HepG2 (cell line): Measurements from ENCODE around the gene SOX8. TPM values are rescaled to one million over a fixed set of nuclear protein-coding genes. Genes with fewer than 3 reads are reported as not detected.
A peak's percentile ranks its signal among the peaks of the same experiment; 100 is the strongest.

Experiments
- CBFB ChIP-seq: sonication (generic); formaldehyde crosslinking; IDR thresholded peaks from 2 replicates; pipeline ENCODE4 v1.4.0; 2020; ENCODE audit warnings: missing genetic modification reagents
- FOSL1 ChIP-seq: sonication (generic); formaldehyde crosslinking; IDR thresholded peaks from 2 replicates; pipeline ENCODE4 v1.9.0; 2021; ENCODE audit warnings: missing genetic modification reagents, borderline replicate concordance
- NFE2L1 ChIP-seq: sonication (generic); formaldehyde crosslinking; IDR thresholded peaks from 2 replicates; pipeline ENCODE4 v1.4.0; 2020; ENCODE audit warnings: missing genetic modification reagents, mild to moderate bottlenecking, borderline replicate concordance
- PAF1 ChIP-seq: IDR thresholded peaks from 2 replicates; pipeline ENCODE4 v1.6.1; 2016; ENCODE audit warnings: missing genetic modification reagents, missing compliant biosample characterization
- SMYD3 ChIP-seq: sonication (generic); formaldehyde crosslinking; IDR thresholded peaks from 2 replicates; pipeline ENCODE4 v1.8.1; 2023; ENCODE audit warnings: mild to moderate bottlenecking, missing genetic modification reagents
- TERF1 ChIP-seq: sonication (generic); formaldehyde crosslinking; IDR thresholded peaks from 2 replicates; pipeline ENCODE4 v1.8.0; 2022; ENCODE audit warnings: mild to moderate bottlenecking, missing genetic modification reagents, moderate library complexity
- UBTF ChIP-seq: sonication (generic); formaldehyde crosslinking; IDR thresholded peaks from 2 replicates; pipeline ENCODE4 v1.4.0; 2020; ENCODE audit warnings: mild to moderate bottlenecking, missing genetic modification reagents
- ZBTB33 ChIP-seq: sonication (generic); formaldehyde crosslinking; IDR thresholded peaks from 2 replicates; pipeline ENCODE4 v1.4.0; 2020; ENCODE audit warnings: missing genetic modification reagents
- ZBTB38 ChIP-seq: sonication (generic); formaldehyde crosslinking; IDR thresholded peaks from 2 replicates; pipeline ENCODE4 v1.5.1; 2020; ENCODE audit warnings: mild to moderate bottlenecking, missing genetic modification reagents
- ZNF772 ChIP-seq: sonication (generic); formaldehyde crosslinking; IDR thresholded peaks from 2 replicates; pipeline ENCODE4 v1.5.0; 2020; ENCODE audit warnings: mild to moderate bottlenecking, missing genetic modification reagents
- ZSCAN21 ChIP-seq: sonication (generic); formaldehyde crosslinking; IDR thresholded peaks from 2 replicates; pipeline ENCODE4 v1.8.0; 2022; ENCODE audit warnings: mild to moderate bottlenecking, missing genetic modification reagents, moderate library complexity, borderline replicate concordance
- polyA plus RNA-seq, 8 experiments: library from polyadenylated mRNA; depleted of rRNA in 3 of 8; stranded (reverse) in 7 of 8; unstranded in 1 of 8; fragments of >200 nt; fragmentation: Illumina TruSeq in 4 of 8; extraction: Trizol in 4 of 8; gene quantifications; 2 replicates each; pipeline versions ENCODE4 v1.2.1 to v1.2.3, GENCODE V29; 2011 to 2016; ENCODE audit warnings: low read depth in 4 of 8, missing spikeins in 1 of 8, mixed read lengths in 1 of 8; ENCODE audit not compliant: insufficient read depth in 1 of 8
- total RNA-seq, 5 experiments: library from RNA; depleted of rRNA; stranded (reverse); fragments of >200 nt; fragmentation: Illumina TruSeq; extraction: Trizol; gene quantifications; 2 replicates each; pipeline ENCODE4 v1.2.3, GENCODE V29; 2016; ENCODE audit warnings: low read depth in 1 of 5
- TF ChIP-seq, protein P1 (sequence below): sonication (generic); formaldehyde crosslinking; IDR thresholded peaks from 2 replicates; pipeline ENCODE4 v1.5.0; 2020; ENCODE audit warnings: missing genetic modification reagents
- TF ChIP-seq, protein P2 (sequence below), 2 experiments: sonication (generic) in 1 of 2; formaldehyde crosslinking in 1 of 2; IDR thresholded peaks; 2 replicates each; pipeline versions ENCODE4 v1.6.1 to v1.9.0; 2014 to 2022; ENCODE audit warnings: antibody characterized with exemption in 1 of 2, borderline replicate concordance in 1 of 2, inconsistent platforms in 1 of 2, low read depth in 1 of 2, missing genetic modification reagents in 1 of 2

Gene SOX8
- total and polyA plus RNA-seq, 2 of the 13 experiments (the other 11 are each of a cell fraction or from before 2014, with no cell fraction given) = 0.20 to 0.28 TPM

DNA sequence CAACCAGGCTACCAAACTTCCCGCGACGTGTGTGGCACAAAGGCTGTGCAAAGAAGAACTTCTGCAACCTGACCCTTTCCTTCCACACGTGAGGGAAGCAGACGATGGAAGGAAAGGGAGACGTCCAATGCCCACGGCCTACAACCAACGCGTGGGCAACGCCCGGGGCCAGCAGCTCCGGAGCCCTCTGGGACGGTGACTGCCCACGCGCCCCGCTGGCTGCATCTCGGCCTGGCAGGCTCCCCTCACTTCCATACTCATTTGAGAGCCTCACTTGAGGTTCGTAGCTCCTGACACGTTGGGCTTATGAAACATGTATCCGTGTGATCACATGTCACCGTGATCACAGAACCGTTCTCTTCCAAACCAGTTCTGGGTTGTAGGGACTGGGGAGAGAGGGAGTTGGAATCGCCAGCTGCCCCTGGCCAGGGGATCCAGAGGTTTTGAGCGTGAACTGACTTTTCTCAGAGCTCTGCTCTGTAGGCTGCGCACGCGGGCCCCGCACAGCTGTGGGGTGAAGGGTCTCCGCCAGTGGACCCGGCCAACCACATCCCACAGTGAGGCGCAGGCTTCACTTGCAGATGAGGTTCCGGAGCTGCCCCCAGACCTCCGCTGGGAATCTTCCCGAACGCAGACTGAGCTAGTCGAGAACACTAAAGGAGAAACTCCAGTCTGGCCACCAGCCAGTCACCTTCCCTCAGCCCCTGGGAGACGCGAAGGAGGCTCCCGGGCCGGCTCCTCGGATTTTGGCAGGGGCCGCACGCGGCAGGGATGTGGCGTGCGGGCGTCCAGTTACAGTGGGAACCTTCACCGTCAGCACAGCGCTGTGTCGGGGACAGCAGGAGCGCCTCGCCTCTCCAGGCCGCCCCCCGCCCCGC is 11.8 kb upstream of the SOX8 start (continued):
- TF ChIP-seq, protein P1, sequence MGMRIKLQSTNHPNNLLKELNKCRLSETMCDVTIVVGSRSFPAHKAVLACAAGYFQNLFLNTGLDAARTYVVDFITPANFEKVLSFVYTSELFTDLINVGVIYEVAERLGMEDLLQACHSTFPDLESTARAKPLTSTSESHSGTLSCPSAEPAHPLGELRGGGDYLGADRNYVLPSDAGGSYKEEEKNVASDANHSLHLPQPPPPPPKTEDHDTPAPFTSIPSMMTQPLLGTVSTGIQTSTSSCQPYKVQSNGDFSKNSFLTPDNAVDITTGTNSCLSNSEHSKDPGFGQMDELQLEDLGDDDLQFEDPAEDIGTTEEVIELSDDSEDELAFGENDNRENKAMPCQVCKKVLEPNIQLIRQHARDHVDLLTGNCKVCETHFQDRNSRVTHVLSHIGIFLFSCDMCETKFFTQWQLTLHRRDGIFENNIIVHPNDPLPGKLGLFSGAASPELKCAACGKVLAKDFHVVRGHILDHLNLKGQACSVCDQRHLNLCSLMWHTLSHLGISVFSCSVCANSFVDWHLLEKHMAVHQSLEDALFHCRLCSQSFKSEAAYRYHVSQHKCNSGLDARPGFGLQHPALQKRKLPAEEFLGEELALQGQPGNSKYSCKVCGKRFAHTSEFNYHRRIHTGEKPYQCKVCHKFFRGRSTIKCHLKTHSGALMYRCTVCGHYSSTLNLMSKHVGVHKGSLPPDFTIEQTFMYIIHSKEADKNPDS (CRISPR knock-in tag) = no peak
- peak; percentile 56; the same call in 1 of the 2 replicates for TF ChIP-seq ZBTB38 (CRISPR knock-in tag)
- TF ChIP-seq, protein P2, sequence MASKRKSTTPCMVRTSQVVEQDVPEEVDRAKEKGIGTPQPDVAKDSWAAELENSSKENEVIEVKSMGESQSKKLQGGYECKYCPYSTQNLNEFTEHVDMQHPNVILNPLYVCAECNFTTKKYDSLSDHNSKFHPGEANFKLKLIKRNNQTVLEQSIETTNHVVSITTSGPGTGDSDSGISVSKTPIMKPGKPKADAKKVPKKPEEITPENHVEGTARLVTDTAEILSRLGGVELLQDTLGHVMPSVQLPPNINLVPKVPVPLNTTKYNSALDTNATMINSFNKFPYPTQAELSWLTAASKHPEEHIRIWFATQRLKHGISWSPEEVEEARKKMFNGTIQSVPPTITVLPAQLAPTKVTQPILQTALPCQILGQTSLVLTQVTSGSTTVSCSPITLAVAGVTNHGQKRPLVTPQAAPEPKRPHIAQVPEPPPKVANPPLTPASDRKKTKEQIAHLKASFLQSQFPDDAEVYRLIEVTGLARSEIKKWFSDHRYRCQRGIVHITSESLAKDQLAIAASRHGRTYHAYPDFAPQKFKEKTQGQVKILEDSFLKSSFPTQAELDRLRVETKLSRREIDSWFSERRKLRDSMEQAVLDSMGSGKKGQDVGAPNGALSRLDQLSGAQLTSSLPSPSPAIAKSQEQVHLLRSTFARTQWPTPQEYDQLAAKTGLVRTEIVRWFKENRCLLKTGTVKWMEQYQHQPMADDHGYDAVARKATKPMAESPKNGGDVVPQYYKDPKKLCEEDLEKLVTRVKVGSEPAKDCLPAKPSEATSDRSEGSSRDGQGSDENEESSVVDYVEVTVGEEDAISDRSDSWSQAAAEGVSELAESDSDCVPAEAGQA (IDR thresholded peaks at IDR 0.05; ENCODE audit: low read depth) = no peak
- TF ChIP-seq, protein P2 (CRISPR knock-in tag; IDR thresholded peaks at IDR 0.05; ENCODE audit: borderline replicate concordance) = no peak
- 0 out of 2 replicates have a peak, but pooled peaks have one; percentile 8 for TF ChIP-seq ZNF772 (CRISPR knock-in tag)
- no peak for TF ChIP-seq NFE2L1 (CRISPR knock-in tag)
- TF ChIP-seq CBFB (CRISPR knock-in tag) = no peak
- TF ChIP-seq FOSL1 (CRISPR knock-in tag) = no peak
- 0 out of 2 replicates have a peak, but pooled peaks have one; percentile 2 for TF ChIP-seq ZSCAN21
- no peak for TF ChIP-seq PAF1 (CRISPR knock-in tag)
- TF ChIP-seq SMYD3 (CRISPR knock-in tag) = no peak
- peak; percentile 57 for TF ChIP-seq ZBTB33
- TF ChIP-seq UBTF = 0 out of 2 replicates have a peak, but pooled peaks have one; percentile 12
- TF ChIP-seq TERF1 (CRISPR knock-in tag) = no peak
